ENCODE measurements around the gene IL1RAPL1.
A peak's percentile ranks its signal among the peaks of the same experiment; 100 is the strongest.

Gene IL1RAPL1

DNA sequence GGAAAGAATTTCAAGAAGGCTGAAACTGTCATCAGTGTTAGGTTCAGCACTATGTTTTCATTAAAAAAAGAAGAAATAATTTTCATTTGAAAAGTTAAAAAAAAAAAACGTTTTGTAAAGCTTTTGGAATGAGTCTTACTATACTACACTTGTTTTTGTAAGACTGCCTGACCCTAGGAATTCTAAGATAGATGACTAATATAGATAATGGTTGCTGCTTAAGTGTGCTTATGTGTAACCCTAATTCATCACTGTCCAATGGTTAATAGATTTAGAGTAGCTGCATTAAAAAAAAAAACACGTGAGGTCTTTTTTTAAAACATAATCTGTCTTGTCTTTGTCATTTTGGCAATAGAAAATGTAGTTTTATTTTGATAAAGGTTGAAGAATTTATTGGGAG, 323.2 kb downstream of the IL1RAPL1 start:
- TF ChIP-seq, protein P1, sequence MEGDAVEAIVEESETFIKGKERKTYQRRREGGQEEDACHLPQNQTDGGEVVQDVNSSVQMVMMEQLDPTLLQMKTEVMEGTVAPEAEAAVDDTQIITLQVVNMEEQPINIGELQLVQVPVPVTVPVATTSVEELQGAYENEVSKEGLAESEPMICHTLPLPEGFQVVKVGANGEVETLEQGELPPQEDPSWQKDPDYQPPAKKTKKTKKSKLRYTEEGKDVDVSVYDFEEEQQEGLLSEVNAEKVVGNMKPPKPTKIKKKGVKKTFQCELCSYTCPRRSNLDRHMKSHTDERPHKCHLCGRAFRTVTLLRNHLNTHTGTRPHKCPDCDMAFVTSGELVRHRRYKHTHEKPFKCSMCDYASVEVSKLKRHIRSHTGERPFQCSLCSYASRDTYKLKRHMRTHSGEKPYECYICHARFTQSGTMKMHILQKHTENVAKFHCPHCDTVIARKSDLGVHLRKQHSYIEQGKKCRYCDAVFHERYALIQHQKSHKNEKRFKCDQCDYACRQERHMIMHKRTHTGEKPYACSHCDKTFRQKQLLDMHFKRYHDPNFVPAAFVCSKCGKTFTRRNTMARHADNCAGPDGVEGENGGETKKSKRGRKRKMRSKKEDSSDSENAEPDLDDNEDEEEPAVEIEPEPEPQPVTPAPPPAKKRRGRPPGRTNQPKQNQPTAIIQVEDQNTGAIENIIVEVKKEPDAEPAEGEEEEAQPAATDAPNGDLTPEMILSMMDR (IDR thresholded peaks at IDR 0.05) = no peak
- Mint-ChIP-seq H3K4me3 (no peak overlapping the region), H3K4me1 (peaks cover 16% of the 10 kb centered on the region), H3K27ac (no peak overlapping the region), H3K9me3 (no peaks in the 10 kb centered on the region), H3K36me3 (ENCODE audit: low read depth) (no peaks in the 10 kb centered on the region), H3K27me3 (ENCODE audit: low read depth, poor library complexity) (no peaks in the 10 kb centered on the region)
- no peak for DNase-seq

DNA sequence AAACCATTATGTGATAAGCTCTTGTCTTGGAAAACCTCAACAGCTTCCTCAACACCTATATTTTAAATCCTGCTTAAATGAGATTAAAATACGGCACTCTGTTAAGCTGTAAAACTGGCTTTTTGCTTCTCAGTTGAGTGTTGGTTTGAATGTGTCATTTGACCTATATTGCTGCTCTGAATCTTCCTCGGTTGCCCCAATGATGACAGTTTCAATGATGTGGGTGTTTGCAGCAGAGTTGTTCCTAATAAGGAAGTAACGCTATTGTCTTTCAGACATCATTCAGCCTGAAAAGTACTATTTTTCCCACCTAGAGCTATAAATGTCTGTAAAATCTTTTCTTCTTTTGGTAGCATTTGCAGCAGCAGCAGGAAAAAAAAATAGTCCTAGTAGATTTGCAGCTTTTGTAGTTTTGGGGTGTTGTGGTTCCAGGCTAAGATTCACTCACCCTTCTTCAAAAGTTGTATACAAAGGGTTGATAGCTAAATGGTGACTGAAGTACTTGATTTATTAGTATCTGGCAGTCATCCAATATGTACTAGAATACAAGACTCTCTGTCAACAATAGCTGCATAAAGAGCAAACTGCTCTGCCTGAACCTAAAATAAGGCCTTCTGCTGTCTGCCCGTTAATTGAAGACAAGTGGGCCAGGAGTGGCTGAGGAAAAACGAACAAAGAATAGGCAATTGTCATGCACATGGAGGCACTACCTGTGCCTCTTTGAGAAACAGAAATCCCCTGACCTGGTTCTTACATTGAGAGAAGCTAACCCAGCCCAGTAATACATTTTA, 333.1 kb downstream of the IL1RAPL1 start:
- TF ChIP-seq, protein P1 (IDR thresholded peaks at IDR 0.05) = no peak
- Mint-ChIP-seq H3K27me3 (ENCODE audit: low read depth, poor library complexity) (no peaks in the 10 kb centered on the region), H3K27ac (peak overlapping the region; percentile 46), H3K4me3 (no peak overlapping the region), H3K4me1 (peaks cover 20% of the 10 kb centered on the region), H3K9me3 (no peaks in the 10 kb centered on the region), H3K36me3 (ENCODE audit: low read depth) (no peaks in the 10 kb centered on the region)
- DNase-seq = no peak

DNA sequence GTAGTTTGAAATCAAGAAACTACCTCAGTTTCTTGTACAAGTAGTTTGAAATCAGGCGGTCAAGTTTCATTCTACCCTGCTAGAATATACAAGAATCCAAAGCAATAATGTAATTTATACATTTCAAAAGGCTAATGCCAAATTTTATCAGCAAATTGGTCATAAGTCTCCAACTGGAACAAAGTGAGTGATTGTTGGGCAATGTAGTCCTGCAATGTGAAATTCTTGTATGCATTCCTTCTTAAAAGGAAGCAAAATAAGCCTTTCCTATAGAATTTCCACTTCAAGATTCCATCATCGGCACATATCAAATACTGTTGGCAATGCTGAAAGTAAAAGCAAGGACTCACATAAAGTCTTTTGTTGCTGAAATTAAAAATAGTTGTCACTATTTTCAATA, 334.9 kb downstream of the IL1RAPL1 start:
- Mint-ChIP-seq H3K27ac (no peak overlapping the region), H3K27me3 (ENCODE audit: low read depth, poor library complexity) (peaks cover 2% of the 10 kb centered on the region), H3K4me3 (no peak overlapping the region), H3K36me3 (ENCODE audit: low read depth) (no peaks in the 10 kb centered on the region), H3K9me3 (no peaks in the 10 kb centered on the region), H3K4me1 (peaks cover 20% of the 10 kb centered on the region)
- TF ChIP-seq, protein P1 (IDR thresholded peaks at IDR 0.05) = no peak
- no peak for DNase-seq

DNA sequence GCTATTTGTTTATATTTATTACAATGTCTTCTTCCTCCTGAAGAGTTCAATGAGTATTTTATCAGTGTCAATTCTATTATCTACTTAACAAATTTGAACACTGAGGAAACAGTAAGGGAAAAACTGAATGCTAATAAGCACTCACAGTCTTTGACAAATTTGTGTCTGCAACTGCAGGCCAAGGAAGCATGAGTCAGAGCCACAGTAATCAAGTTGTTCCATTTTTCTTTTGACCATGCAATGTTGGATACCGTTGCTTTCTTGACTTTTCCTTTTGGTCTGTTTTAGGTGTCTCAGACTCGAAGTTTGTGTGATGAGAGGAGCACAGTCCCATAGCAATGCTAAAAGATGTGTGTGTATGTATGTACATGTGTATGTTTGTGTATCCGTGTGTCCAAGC, 359.6 kb downstream of the IL1RAPL1 start:
- Mint-ChIP-seq H3K4me3 (no peak overlapping the region), H3K9me3 (peaks cover 4% of the 10 kb centered on the region), H3K27ac (no peak overlapping the region), H3K4me1 (no peaks in the 10 kb centered on the region), H3K27me3 (ENCODE audit: low read depth, poor library complexity) (no peaks in the 10 kb centered on the region), H3K36me3 (ENCODE audit: low read depth) (no peaks in the 10 kb centered on the region)
- no peak for DNase-seq
- TF ChIP-seq, protein P1 (IDR thresholded peaks at IDR 0.05) = no peak

DNA sequence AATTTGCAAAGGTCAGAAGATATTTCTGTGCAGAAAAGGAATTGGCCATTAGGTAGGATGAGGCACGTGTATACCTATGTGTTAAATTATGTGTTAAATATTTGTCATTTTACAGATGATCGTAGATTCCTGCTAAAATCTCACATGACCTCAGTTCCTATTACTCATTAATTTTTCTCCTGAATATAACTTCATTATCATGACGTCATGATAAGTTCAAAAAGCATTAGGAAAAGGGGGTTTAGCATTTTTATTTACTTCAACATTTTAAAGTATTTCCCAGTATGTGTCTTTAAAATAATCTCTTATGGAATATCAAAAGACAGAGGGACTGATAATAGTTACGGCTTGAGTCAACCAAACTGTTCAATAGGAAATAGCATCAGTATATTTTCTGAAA, 372.8 kb downstream of the IL1RAPL1 start:
- no peak for DNase-seq
- Mint-ChIP-seq H3K9me3 (no peaks in the 10 kb centered on the region), H3K27me3 (ENCODE audit: low read depth, poor library complexity) (no peaks in the 10 kb centered on the region), H3K36me3 (ENCODE audit: low read depth) (no peaks in the 10 kb centered on the region), H3K27ac (no peak overlapping the region), H3K4me3 (no peak overlapping the region), H3K4me1 (no peaks in the 10 kb centered on the region)
- TF ChIP-seq, protein P1 (IDR thresholded peaks at IDR 0.05) = no peak

DNA sequence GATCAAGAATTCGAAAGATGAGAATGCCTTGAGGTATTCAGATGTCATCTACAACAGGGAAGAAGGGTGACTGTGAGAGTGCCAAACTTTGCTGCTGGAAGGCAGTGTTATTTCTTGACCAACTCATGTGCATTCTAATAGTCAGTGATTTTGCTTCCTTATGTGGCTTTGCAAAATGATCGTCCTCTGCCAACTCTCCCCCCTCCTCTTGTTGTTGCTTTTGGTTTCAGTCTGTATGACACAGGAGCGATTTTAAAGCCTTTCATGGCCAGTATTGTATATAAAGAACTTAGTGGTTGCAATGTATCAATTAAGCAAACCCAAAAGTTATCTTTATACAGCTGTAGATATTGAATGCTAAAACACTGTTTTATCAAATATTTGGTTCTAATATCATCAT, 379.1 kb downstream of the IL1RAPL1 start:
- H3K4me1 Mint-ChIP-seq = no peaks in the 10 kb centered on the region
- no peaks in the 10 kb centered on the region for H3K27me3 Mint-ChIP-seq (ENCODE audit: low read depth, poor library complexity)
- no peak overlapping the region for H3K27ac Mint-ChIP-seq
- no peaks in the 10 kb centered on the region for H3K36me3 Mint-ChIP-seq (ENCODE audit: low read depth)
- no peaks in the 10 kb centered on the region for H3K9me3 Mint-ChIP-seq
- TF ChIP-seq, protein P1 (IDR thresholded peaks at IDR 0.05) = no peak
- DNase-seq = no peak
- no peak overlapping the region for H3K4me3 Mint-ChIP-seq
